ENCODE results near the gene AMN. TPM values are rescaled to one million over a fixed set of nuclear protein-coding genes. Genes with fewer than 3 reads are reported as not detected.

Gene AMN
- total RNA-seq, 2 experiments from 2014 or later: 0.17 TPM; not detected in 1

DNA sequence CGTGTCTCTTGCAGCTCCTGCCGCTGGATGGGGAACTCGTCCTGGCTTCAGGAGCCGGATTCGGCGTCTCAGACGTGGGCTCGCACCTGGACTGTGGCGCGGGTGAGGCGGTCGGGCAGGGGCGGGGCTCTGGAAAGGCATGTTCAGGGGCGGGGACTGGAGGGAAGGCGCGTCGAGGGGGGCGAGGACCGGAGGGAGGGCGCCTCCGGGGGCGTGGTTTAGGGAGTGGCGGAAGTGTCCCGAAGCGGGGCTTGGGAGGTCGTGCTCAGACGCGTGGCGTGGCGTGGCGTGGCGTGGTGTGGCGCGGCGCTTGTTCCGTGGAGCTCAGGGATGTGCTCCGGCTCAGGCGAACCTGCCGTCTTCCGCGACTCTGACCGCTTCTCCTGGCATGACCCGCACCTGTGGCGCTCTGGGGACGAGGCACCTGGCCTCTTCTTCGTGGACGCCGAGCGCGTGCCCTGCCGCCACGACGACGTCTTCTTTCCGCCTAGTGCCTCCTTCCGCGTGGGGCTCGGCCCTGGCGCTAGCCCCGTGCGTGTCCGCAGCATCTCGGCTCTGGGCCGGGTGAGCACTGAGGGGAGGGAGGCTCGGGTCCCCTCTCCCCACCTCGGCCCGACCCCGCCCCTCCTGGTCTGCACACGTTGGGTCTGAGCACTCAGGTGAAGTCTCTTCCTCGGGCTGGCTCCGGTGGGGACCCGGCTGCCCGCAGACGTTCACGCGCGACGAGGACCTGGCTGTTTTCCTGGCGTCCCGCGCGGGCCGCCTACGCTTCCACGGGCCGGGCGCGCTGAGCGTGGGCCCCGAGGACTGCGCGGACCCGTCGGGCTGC lies 6.2 kb downstream of the AMN start:
- CTCF ChIA-PET: interaction anchor here (0.9 kb wide), 1 partner anchor 11 kb away, joined by 3 read pairs; no protein-coding TSS in a partner anchor

GRCh38 chr14:102929241-102930137 lies 7.0 kb downstream of the AMN start:
- ChIA-PET POLR2A (no interaction called here), CTCF (interaction anchor here (0.5 to 1.5 kb wide), 2 partner anchors 154 to 235 kb away, joined by 3 to 5 read pairs; no protein-coding TSS in a partner anchor)
- DNase-seq: no peak
- no peak overlapping the region for H3K27ac Mint-ChIP-seq
- intact Hi-C loops (cut with micrococcal nuclease): no loop called here
- no peaks in the 10 kb centered on the region for H3K9me3 Mint-ChIP-seq
- H3K4me3 Mint-ChIP-seq: no peak overlapping the region
- no peaks in the 10 kb centered on the region for H3K36me3 Mint-ChIP-seq
- peaks cover 10% of the 10 kb centered on the region for H3K4me1 Mint-ChIP-seq (ENCODE audit: low read depth)
- peaks cover 26% of the 10 kb centered on the region for H3K27me3 Mint-ChIP-seq

More for the DNA sequence above, 6.2 kb downstream of the AMN start:
- POLR2A ChIA-PET: no interaction called here
- peak overlapping the region; percentile 35 for H3K4me3 Mint-ChIP-seq
- intact Hi-C loops (cut with micrococcal nuclease): no loop called here
- peak; percentile 71 for DNase-seq
- no peak overlapping the region for H3K27ac Mint-ChIP-seq
- no peaks in the 10 kb centered on the region for H3K36me3 Mint-ChIP-seq
- peaks cover 17% of the 10 kb centered on the region for H3K4me1 Mint-ChIP-seq (ENCODE audit: low read depth)
- peaks cover 30% of the 10 kb centered on the region for H3K27me3 Mint-ChIP-seq
- no peaks in the 10 kb centered on the region for H3K9me3 Mint-ChIP-seq

GRCh38 chr14:102930138-102930752 lies 7.8 kb downstream of the AMN start:
- H3K27ac Mint-ChIP-seq: no peak overlapping the region

GRCh38 chr14:102930753-102931579 lies 8.5 kb downstream of the AMN start:
- Mint-ChIP-seq H3K4me3 (no peak overlapping the region), H3K27me3 (peaks cover 20% of the 10 kb centered on the region), H3K4me1 (ENCODE audit: low read depth) (peaks cover 10% of the 10 kb centered on the region), H3K27ac (no peak overlapping the region), H3K36me3 (no peaks in the 10 kb centered on the region), H3K9me3 (no peaks in the 10 kb centered on the region)
- POLR2A ChIA-PET: no interaction called here
- DNase-seq: no peak
- CTCF ChIA-PET: interaction anchor here (1.5 kb wide), 1 partner anchor 236 kb away, joined by 5 read pairs; no protein-coding TSS in a partner anchor
- intact Hi-C loops (cut with micrococcal nuclease): no loop called here

More at GRCh38 chr14:102930138-102930752, 7.8 kb downstream of the AMN start:
- ChIA-PET POLR2A (no interaction called here), CTCF (interaction anchor here (0.5 to 1.5 kb wide), 2 partner anchors 155 to 236 kb away, joined by 3 to 5 read pairs; no protein-coding TSS in a partner anchor)
- Mint-ChIP-seq H3K27me3 (peaks cover 24% of the 10 kb centered on the region), H3K36me3 (no peaks in the 10 kb centered on the region), H3K4me1 (ENCODE audit: low read depth) (peaks cover 10% of the 10 kb centered on the region), H3K4me3 (no peak overlapping the region), H3K9me3 (no peaks in the 10 kb centered on the region)
- DNase-seq: no peak
- intact Hi-C loops (cut with micrococcal nuclease): no loop called here

GRCh38 chr14:102931580-102932285 lies 9.3 kb downstream of the AMN start:
- Mint-ChIP-seq H3K4me3 (no peak overlapping the region), H3K27me3 (peaks cover 14% of the 10 kb centered on the region), H3K9me3 (no peaks in the 10 kb centered on the region), H3K4me1 (ENCODE audit: low read depth) (peaks cover 10% of the 10 kb centered on the region), H3K36me3 (no peaks in the 10 kb centered on the region), H3K27ac (no peak overlapping the region)
- DNase-seq: no peak
- ChIA-PET CTCF (interaction anchor here (0.6 to 1.5 kb wide), 2 partner anchors 237 to 238 kb away, joined by 3 to 5 read pairs; no protein-coding TSS in a partner anchor), POLR2A (no interaction called here)
- intact Hi-C loops (cut with micrococcal nuclease): no loop called here

DNA sequence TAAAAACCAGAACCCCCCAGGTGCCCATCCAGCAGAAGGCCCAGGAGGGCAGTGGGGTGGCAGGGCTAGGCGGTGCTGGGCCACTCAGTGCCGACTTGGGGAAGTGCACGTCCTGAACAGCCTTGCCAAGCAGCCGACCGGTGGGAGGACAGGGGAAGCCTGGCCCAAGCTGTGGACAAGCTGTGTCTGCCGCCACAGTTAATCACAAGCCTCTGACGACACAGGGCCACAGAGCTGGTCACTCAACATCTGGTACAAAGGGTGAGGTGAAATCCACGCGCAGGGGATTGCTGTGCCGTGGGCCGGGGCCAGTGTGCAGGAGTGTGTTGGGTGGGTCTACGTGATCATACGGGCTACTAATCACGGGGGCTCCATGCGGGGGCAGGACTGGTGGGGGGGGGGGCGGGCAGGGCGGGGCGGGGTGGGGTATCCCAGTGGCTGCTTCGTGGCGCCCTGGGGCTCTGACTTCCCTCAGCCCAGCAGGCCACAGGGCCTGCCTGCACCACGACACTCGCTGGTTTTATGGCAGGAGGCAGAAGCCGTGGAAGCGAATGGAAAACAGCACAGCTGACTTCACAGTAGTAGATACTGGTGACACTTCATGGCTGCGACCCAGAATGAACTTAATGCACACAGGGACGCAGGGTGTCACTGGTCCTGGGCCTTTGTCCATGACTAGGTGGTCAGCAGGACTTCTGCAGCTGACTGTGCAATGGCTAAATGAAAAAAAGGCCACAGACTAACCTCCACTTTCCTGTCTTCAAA lies 10.2 kb downstream of the AMN start:
- DNase-seq: no peak
- Mint-ChIP-seq H3K4me3 (no peak overlapping the region), H3K27me3 (peaks cover 10% of the 10 kb centered on the region), H3K27ac (no peak overlapping the region), H3K4me1 (ENCODE audit: low read depth) (peaks cover 10% of the 10 kb centered on the region), H3K36me3 (no peaks in the 10 kb centered on the region), H3K9me3 (no peaks in the 10 kb centered on the region)
- CTCF ChIA-PET: interaction anchor here (0.6 kb wide), 1 partner anchor 239 kb away, joined by 3 read pairs; no protein-coding TSS in a partner anchor
- intact Hi-C loops (cut with micrococcal nuclease): no loop called here
- POLR2A ChIA-PET: no interaction called here

- ChIA-PET POLR2A (no interaction called here), CTCF (no interaction called here)
- Mint-ChIP-seq H3K27me3 (peaks cover 7% of the 10 kb centered on the region), H3K27ac (no peak overlapping the region), H3K36me3 (no peaks in the 10 kb centered on the region), H3K4me1 (ENCODE audit: low read depth) (peaks cover 3% of the 10 kb centered on the region), H3K4me3 (no peak overlapping the region), H3K9me3 (no peaks in the 10 kb centered on the region)
- intact Hi-C loops (cut with micrococcal nuclease): no loop called here
- DNase-seq: no peak
Observed at GRCh38 chr14:102933618-102934231, 11.3 kb downstream of the AMN start.

DNA sequence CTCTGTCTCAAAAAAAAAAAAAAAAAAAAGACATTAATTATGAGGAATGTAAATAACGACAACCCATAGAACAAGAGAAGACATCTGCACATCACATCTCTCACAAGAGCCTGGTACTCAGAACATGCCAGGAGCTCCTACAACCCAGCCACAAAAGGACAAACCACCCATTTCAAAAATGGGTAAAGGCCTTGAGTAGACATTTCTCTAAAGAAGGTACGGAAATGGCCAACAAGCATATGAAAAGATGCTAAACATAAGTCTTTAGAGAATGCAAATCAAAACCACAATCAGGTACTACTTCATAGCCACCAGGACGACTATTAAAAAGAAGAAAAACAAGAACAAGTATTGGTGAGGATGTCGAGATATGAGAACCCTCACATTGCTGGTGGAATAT lies 13.3 kb downstream of the AMN start:
- Mint-ChIP-seq H3K27ac (no peak overlapping the region), H3K4me1 (ENCODE audit: low read depth) (no peaks in the 10 kb centered on the region), H3K27me3 (peaks cover 6% of the 10 kb centered on the region), H3K4me3 (no peak overlapping the region), H3K36me3 (no peaks in the 10 kb centered on the region), H3K9me3 (no peaks in the 10 kb centered on the region)
- intact Hi-C loops (cut with micrococcal nuclease): no loop called here
- DNase-seq: no peak
- CTCF ChIA-PET: interaction anchor here (1.3 kb wide), 1 partner anchor 241 kb away, joined by 4 read pairs; no protein-coding TSS in a partner anchor
- POLR2A ChIA-PET: interaction anchor here (0.6 kb wide), 1 partner anchor 194 kb away, joined by 4 read pairs; no protein-coding TSS in a partner anchor

GRCh38 chr14:102937331-102938175 lies 15.1 kb downstream of the AMN start:
- no peak overlapping the region for H3K4me3 Mint-ChIP-seq
- intact Hi-C loops (cut with micrococcal nuclease): no loop called here
- CTCF ChIA-PET: no interaction called here
- H3K27me3 Mint-ChIP-seq: no peaks in the 10 kb centered on the region
- POLR2A ChIA-PET: no interaction called here
- no peaks in the 10 kb centered on the region for H3K4me1 Mint-ChIP-seq (ENCODE audit: low read depth)
- H3K9me3 Mint-ChIP-seq: no peaks in the 10 kb centered on the region
- no peak for DNase-seq
- H3K36me3 Mint-ChIP-seq: no peaks in the 10 kb centered on the region
- no peak overlapping the region for H3K27ac Mint-ChIP-seq
